Duodenal mucosa (tissue), 2 donors: ENCODE measurements around the gene HOXB3.
A peak's percentile ranks its signal among the peaks of the same experiment; 100 is the strongest.

Experiments used
- H3K27ac ChIP-seq: one replicate; pipeline ENCODE4 v1.7.0; 2013; ENCODE audit warnings: low read depth, low read length
- H3K27me3 ChIP-seq, 2 donors: one replicate each; pipeline ENCODE4 v1.7.0; 2013; ENCODE audit warnings: low read length in 2 of 2, control low read depth in 1 of 2; ENCODE audit not compliant: insufficient read depth in 2 of 2, control insufficient read depth in 1 of 2
- H3K36me3 ChIP-seq, 2 donors: one replicate each; pipeline ENCODE4 v1.7.0; 2013; ENCODE audit warnings: low read length in 2 of 2, control low read depth in 1 of 2; ENCODE audit not compliant: insufficient read depth in 2 of 2, control insufficient read depth in 1 of 2
- H3K4me1 ChIP-seq, 2 donors: one replicate each; pipeline ENCODE4 v1.7.0; 2013; ENCODE audit warnings: low read length in 2 of 2, control low read depth in 1 of 2; ENCODE audit not compliant: insufficient read depth in 2 of 2, control insufficient read depth in 1 of 2
- H3K4me3 ChIP-seq, 2 donors: one replicate each; pipeline ENCODE4 v1.7.0; 2013; ENCODE audit warnings: low read length in 2 of 2, low read depth in 1 of 2
- H3K9ac ChIP-seq, 2 donors: one replicate each; pipeline ENCODE4 v1.7.0; 2013; ENCODE audit warnings: low read length in 2 of 2, low read depth in 1 of 2
- H3K9me3 ChIP-seq, 2 donors: one replicate each; pipeline ENCODE4 v1.7.0; 2013; ENCODE audit warnings: low read length in 2 of 2, control low read depth in 1 of 2; ENCODE audit not compliant: control insufficient read depth in 1 of 2

Gene HOXB3

GRCh38 chr17:48596735-48597527 lies 6.9 kb upstream of the HOXB3 start:
- Histone ChIP-seq H3K36me3 (no peaks in the 10 kb centered on the region), H3K27me3 (peaks cover 91 to 92% of the 10 kb centered on the region in 2 donors), H3K4me1 (peaks cover 13 to 31% of the 10 kb centered on the region in 2 donors), H3K9me3 (no peaks in the 10 kb centered on the region), H3K4me3 (peak overlapping the region; percentile 61 to 66), H3K9ac (peak overlapping the region; percentile 23 to 25), H3K27ac (peak overlapping the region; percentile 73)

- no peaks in the 10 kb centered on the region for H3K9me3 ChIP-seq
- peaks cover 90% of the 10 kb centered on the region in 2 donors for H3K27me3 ChIP-seq
- H3K4me3 ChIP-seq = peak overlapping the region; percentile 61 to 66
- no peaks in the 10 kb centered on the region for H3K36me3 ChIP-seq
- peak overlapping the region; percentile 39 for H3K27ac ChIP-seq
- H3K9ac ChIP-seq = peak overlapping the region in 1 of 2 donors; percentile 25
- peaks cover 8 to 25% of the 10 kb centered on the region in 2 donors for H3K4me1 ChIP-seq
Measured at GRCh38 chr17:48596000-48596734, 6.1 kb upstream of the HOXB3 start.

- no peaks in the 10 kb centered on the region for H3K9me3 ChIP-seq
- peak overlapping the region in 1 of 2 donors; percentile 3 for H3K4me3 ChIP-seq
- H3K36me3 ChIP-seq = no peaks in the 10 kb centered on the region
- peaks cover 8 to 25% of the 10 kb centered on the region in 2 donors for H3K4me1 ChIP-seq
- no peak overlapping the region for H3K27ac ChIP-seq
- no peak overlapping the region for H3K9ac ChIP-seq
- peaks cover 89 to 90% of the 10 kb centered on the region in 2 donors for H3K27me3 ChIP-seq
Measured at GRCh38 chr17:48595278-48595999, 5.4 kb upstream of the HOXB3 start.

- peaks cover 89 to 90% of the 10 kb centered on the region in 2 donors for H3K27me3 ChIP-seq
- H3K4me3 ChIP-seq = no peak overlapping the region
- H3K4me1 ChIP-seq = peaks cover 8 to 25% of the 10 kb centered on the region in 2 donors
- H3K27ac ChIP-seq = peak overlapping the region; percentile 66
- no peaks in the 10 kb centered on the region for H3K36me3 ChIP-seq
- H3K9me3 ChIP-seq = no peaks in the 10 kb centered on the region
- H3K9ac ChIP-seq = peak overlapping the region in 1 of 2 donors; percentile 2
Measured at GRCh38 chr17:48594538-48595277, 4.7 kb upstream of the HOXB3 start.

GRCh38 chr17:48593840-48594537 lies 3.9 kb upstream of the HOXB3 start:
- H3K9ac ChIP-seq = no peak overlapping the region
- H3K4me1 ChIP-seq = peaks cover 8 to 25% of the 10 kb centered on the region in 2 donors
- peak overlapping the region; percentile 66 for H3K27ac ChIP-seq

GRCh38 chr17:48593126-48593829 lies 3.2 kb upstream of the HOXB3 start, which contains the start of gene HOXB5:
Gene HOXB5, minus strand, starts transcription at chr17:48593779. Its CDS starts 97 bp downstream, at chr17:48593682.
- Histone ChIP-seq H3K27ac (peak within 1 kb of the TSS; percentile 81), H3K36me3 (no peaks in the 10 kb centered on the region), H3K9ac (peak within 1 kb of the TSS; percentile 53 to 60), H3K9me3 (no peaks in the 10 kb centered on the region), H3K27me3 (peaks cover 88 to 90% of the 10 kb centered on the region in 2 donors), H3K4me3 (peak within 1 kb of the TSS; percentile 49 to 62), H3K4me1 (peaks cover 3 to 22% of the 10 kb centered on the region in 2 donors)

More at GRCh38 chr17:48593840-48594537, 3.9 kb upstream of the HOXB3 start:
- H3K9me3 ChIP-seq = no peaks in the 10 kb centered on the region
- peak overlapping the region in 1 of 2 donors; percentile 49 for H3K4me3 ChIP-seq
- peaks cover 89 to 90% of the 10 kb centered on the region in 2 donors for H3K27me3 ChIP-seq
- H3K36me3 ChIP-seq = no peaks in the 10 kb centered on the region

GRCh38 chr17:48592577-48592976 lies 2.5 kb upstream of the HOXB3 start:
- Histone ChIP-seq H3K4me1 (peaks cover 0 to 18% of the 10 kb centered on the region in 2 donors), H3K4me3 (peak overlapping the region; percentile 49 to 62), H3K9ac (peak overlapping the region; percentile 37 to 60), H3K27me3 (peaks cover 89 to 92% of the 10 kb centered on the region in 2 donors), H3K27ac (peak overlapping the region; percentile 55), H3K9me3 (no peaks in the 10 kb centered on the region), H3K36me3 (no peaks in the 10 kb centered on the region)

- peaks cover 0 to 17% of the 10 kb centered on the region in 2 donors for H3K4me1 ChIP-seq
- peak overlapping the region in 1 of 2 donors; percentile 32 for H3K9ac ChIP-seq
- H3K4me3 ChIP-seq = peak overlapping the region; percentile 49 to 62
- peak overlapping the region; percentile 65 for H3K27ac ChIP-seq
- no peaks in the 10 kb centered on the region for H3K36me3 ChIP-seq
- H3K9me3 ChIP-seq = no peaks in the 10 kb centered on the region
- H3K27me3 ChIP-seq = peaks cover 91 to 92% of the 10 kb centered on the region in 2 donors
Measured at GRCh38 chr17:48592057-48592514, 2.0 kb upstream of the HOXB3 start.
